Parathyroid adenoma (tissue), 2 donors: ENCODE results near the gene NEK2.
"Not testable (repeated sequence)": the region's sequence is repeated elsewhere in the genome, so short reads cannot be mapped to it uniquely, and the experiment has no call there.

Experiments
- H2AFZ ChIP-seq: fragments of 300-600 bp; sonication (generic); one replicate; pipeline ENCODE4 v1.7.0; 2017; ENCODE audit warnings: antibody characterized with exemption, mild to moderate bottlenecking
- H3K27ac ChIP-seq: fragments of 300-600 bp; sonication (generic); one replicate; pipeline ENCODE4 v1.7.0; 2017
- H3K27me3 ChIP-seq: fragments of 300-600 bp; sonication (generic); one replicate; pipeline ENCODE4 v1.7.0; 2017; ENCODE audit warnings: low read length; ENCODE audit not compliant: control insufficient read depth, insufficient read depth
- H3K36me3 ChIP-seq: fragments of 300-600 bp; sonication (generic); one replicate; pipeline ENCODE4 v1.7.0; 2017; ENCODE audit warnings: low read length; ENCODE audit not compliant: control insufficient read depth, insufficient read depth
- H3K4me1 ChIP-seq: fragments of 300-600 bp; sonication (generic); one replicate; pipeline ENCODE4 v1.7.0; 2017; ENCODE audit warnings: control low read depth
- H3K4me2 ChIP-seq: fragments of 300-600 bp; sonication (generic); one replicate; pipeline ENCODE4 v1.7.0; 2017; ENCODE audit warnings: low read length
- H3K4me3 ChIP-seq: fragments of 300-600 bp; sonication (generic); one replicate; pipeline ENCODE4 v1.7.0; 2017; ENCODE audit warnings: low read depth, low read length
- H3K79me2 ChIP-seq: fragments of 300-600 bp; sonication (generic); one replicate; pipeline ENCODE4 v1.7.0; 2017; ENCODE audit warnings: control low read depth
- H3K9ac ChIP-seq: fragments of 300-600 bp; sonication (generic); one replicate; pipeline ENCODE4 v1.7.0; 2017; ENCODE audit warnings: mild to moderate bottlenecking
- H3K9me3 ChIP-seq: fragments of 300-600 bp; sonication (generic); one replicate; pipeline ENCODE4 v1.7.0; 2017; ENCODE audit warnings: low read length; ENCODE audit not compliant: control insufficient read depth
- TF ChIP-seq, protein P1 (sequence below): fragments of 300-600 bp; sonication (generic); IDR thresholded peaks from one replicate; pipeline ENCODE4 v1.7.0; 2017; ENCODE audit warnings: antibody characterized with exemption, mild to moderate bottlenecking
- donor health status: primary hyperparathyroidism.

NEK2 gene

DNA sequence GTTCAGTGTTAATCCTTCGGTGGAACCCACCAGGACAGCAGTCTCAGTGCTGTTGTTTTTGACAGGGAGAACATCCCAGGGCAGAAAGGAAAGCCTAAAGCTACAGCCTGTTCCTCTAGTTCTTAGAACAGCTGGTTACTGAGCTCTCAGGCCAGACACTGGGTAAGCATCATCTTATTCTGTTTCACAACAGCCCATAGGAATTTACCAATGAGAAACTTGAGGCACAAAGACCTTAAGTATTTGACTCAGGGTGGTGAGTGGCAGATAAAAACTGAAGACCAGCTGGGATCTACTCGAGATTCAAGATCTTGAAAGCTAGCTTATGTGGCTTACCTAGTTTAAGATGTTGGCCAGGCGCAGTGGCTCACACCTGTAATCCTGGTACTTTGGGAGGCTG lies 9.4 kb upstream of the NEK2 start:
- no peak overlapping the region for H2AFZ ChIP-seq
- TF ChIP-seq, protein P1, sequence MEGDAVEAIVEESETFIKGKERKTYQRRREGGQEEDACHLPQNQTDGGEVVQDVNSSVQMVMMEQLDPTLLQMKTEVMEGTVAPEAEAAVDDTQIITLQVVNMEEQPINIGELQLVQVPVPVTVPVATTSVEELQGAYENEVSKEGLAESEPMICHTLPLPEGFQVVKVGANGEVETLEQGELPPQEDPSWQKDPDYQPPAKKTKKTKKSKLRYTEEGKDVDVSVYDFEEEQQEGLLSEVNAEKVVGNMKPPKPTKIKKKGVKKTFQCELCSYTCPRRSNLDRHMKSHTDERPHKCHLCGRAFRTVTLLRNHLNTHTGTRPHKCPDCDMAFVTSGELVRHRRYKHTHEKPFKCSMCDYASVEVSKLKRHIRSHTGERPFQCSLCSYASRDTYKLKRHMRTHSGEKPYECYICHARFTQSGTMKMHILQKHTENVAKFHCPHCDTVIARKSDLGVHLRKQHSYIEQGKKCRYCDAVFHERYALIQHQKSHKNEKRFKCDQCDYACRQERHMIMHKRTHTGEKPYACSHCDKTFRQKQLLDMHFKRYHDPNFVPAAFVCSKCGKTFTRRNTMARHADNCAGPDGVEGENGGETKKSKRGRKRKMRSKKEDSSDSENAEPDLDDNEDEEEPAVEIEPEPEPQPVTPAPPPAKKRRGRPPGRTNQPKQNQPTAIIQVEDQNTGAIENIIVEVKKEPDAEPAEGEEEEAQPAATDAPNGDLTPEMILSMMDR = no peak
- no peaks in the 10 kb centered on the region for H3K9me3 ChIP-seq
- H3K4me1 ChIP-seq = no peaks in the 10 kb centered on the region
- H3K4me2 ChIP-seq = no peak overlapping the region
- no peak overlapping the region for H3K9ac ChIP-seq
- H3K79me2 ChIP-seq = no peaks in the 10 kb centered on the region
- H3K36me3 ChIP-seq = no peaks in the 10 kb centered on the region
- no peaks in the 10 kb centered on the region for H3K27me3 ChIP-seq
- H3K4me3 ChIP-seq = no peak overlapping the region
- no peak overlapping the region for H3K27ac ChIP-seq

DNA sequence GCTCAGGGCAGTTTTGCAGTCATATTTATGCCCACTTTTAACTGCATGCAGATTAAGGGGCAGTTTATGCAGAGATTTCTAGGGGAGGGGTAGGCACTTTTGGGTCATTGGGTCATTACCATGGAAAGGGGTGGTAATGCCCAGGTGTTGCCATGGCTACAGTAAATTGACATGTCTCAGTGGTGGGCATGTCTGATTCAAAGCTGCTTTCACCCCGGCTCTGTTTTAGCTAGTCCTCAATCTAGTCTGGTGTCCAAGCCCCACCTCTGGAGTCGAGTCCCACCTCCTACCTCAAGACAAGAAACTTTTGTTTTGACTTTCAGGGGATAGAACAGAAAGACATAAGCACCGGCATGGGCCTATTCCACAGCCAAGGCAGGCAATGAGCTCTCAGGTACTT lies 8.9 kb upstream of the NEK2 start:
- TF ChIP-seq, protein P1 = no peak
- Histone ChIP-seq H3K79me2 (no peaks in the 10 kb centered on the region), H3K9ac (no peak overlapping the region), H3K9me3 (no peaks in the 10 kb centered on the region), H3K4me1 (no peaks in the 10 kb centered on the region), H3K27ac (no peak overlapping the region), H3K36me3 (no peaks in the 10 kb centered on the region), H2AFZ (no peak overlapping the region), H3K4me3 (no peak overlapping the region), H3K4me2 (no peak overlapping the region), H3K27me3 (no peaks in the 10 kb centered on the region)

DNA sequence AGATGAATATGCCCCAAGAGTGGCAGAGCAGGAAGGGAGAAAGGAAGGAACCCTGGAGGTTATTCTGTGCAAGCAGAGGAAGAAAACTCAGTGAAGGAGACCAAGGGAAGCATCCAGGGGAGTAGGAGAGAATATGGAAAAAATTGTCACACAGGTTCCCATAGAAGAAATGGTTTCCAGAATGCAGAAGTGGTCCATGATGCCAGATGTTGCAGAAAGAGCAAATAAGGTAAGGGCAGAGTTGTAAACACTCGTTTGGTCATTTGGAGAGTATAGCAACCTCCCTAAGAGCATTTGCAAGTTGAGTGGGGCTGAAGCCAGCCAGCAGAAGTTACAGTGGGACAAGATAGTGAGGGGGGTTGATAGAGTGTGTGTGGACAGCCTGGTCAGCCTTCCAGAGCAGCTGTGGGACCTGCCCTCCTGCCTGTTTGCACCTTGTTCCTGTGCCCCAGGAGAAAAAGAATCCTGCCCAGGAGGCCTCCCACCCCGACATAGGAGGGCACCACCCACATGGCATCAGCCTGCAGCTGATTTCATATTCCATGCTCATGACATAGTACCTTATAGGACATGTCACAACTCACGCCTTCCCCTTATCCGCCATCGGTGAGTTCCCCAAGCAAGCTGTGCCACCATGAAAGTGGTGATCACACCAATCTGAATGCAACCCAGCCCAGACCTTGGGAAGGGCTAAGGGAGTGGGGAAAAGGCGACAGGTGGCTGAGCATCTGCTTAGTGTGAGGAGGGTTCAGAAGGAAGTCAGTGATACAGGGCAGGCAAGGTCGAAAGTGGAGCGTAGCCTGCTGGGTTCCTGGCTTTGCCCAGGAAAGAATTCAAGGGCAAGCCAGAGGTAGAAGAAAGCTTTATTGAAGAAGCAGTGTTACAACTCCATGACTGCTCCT lies 8.2 kb upstream of the NEK2 start:
- Histone ChIP-seq H2AFZ (no peak overlapping the region), H3K27ac (no peak overlapping the region), H3K27me3 (no peaks in the 10 kb centered on the region), H3K9ac (no peak overlapping the region), H3K4me3 (no peak overlapping the region), H3K36me3 (no peaks in the 10 kb centered on the region), H3K9me3 (no peaks in the 10 kb centered on the region), H3K79me2 (no peaks in the 10 kb centered on the region), H3K4me1 (no peaks in the 10 kb centered on the region), H3K4me2 (no peak overlapping the region)
- TF ChIP-seq, protein P1 = no peak

DNA sequence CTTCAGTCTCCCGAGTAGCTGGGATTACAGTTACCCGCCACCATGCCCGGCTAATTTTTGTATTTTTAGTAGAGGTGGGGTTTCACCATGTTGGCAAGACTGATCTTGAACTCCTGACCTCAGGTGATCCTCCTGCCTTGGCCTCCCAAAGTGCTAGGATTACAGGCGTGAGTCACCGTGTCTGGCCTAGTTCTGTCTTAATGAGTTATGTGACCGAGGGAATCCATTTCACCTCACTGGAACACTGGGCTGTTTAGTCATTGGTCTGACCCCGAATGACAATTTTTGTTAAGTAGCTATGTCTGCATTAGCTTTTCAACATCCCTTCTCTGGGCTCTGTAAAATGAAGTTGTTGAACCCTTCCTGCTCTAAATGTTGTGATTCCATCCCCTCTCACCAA lies 6.8 kb upstream of the NEK2 start:
- H3K4me2 ChIP-seq = not testable (repeated sequence)

DNA sequence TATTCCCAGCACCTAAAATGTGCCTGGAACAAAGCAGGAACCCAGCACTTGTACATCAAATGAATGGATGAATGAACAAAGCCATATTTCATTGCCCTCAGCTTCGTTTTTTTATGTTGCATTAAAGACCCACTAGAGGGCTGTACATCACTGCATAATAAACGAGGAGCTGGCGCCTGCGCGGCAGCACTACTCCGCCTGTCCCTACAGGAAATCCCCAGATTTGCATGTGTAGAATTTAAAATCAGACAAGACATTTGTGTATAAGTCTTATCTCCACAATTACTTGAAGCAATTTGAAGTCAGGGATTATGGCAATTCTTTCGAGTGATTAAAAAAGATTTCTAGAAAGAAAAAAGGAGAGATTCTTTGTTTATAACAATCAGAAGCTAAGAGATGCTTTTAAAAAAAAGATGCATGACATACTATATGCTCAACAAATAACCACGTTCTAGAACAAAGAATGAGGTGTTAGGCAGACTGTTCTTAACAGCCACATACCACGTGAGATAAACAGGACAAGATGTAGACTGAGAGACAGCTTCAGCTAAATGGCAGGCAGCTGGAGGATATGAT lies 5.4 kb upstream of the NEK2 start:
- H3K79me2 ChIP-seq = no peaks in the 10 kb centered on the region
- no peak overlapping the region for H2AFZ ChIP-seq
- peak overlapping the region; percentile 22 for H3K4me3 ChIP-seq
- no peaks in the 10 kb centered on the region for H3K4me1 ChIP-seq
- H3K9me3 ChIP-seq = no peaks in the 10 kb centered on the region
- no peaks in the 10 kb centered on the region for H3K27me3 ChIP-seq
- no peak overlapping the region for H3K4me2 ChIP-seq
- TF ChIP-seq, protein P1 = peak; percentile 58
- no peak overlapping the region for H3K27ac ChIP-seq
- no peaks in the 10 kb centered on the region for H3K36me3 ChIP-seq
- H3K9ac ChIP-seq = no peak overlapping the region

More for the DNA sequence above, 6.8 kb upstream of the NEK2 start:
- H3K27ac ChIP-seq, H3K4me1 ChIP-seq, H3K27me3 ChIP-seq, H2AFZ ChIP-seq, H3K79me2 ChIP-seq, H3K9ac ChIP-seq, H3K4me3 ChIP-seq, H3K36me3 ChIP-seq, H3K9me3 ChIP-seq: not testable (repeated sequence)
